Esophagus muscularis mucosa (tissue), 4 donors: ENCODE data around the gene TM9SF3. TPM values are rescaled to one million over a fixed set of nuclear protein-coding genes. Genes with fewer than 3 reads are reported as not detected.

Experiments used
- DNase-seq: peaks from one replicate; pipeline ENCODE4 v3.0.0-alpha.2; 2017; ENCODE audit errors: extremely low spot score
- H3K27ac ChIP-seq, 4 donors: fragments of 200-600 bp; sonication (generic); replicated peaks in 1 of 4; 1 replicate in 3 of 4; 2 replicates in 1 of 4; pipeline ENCODE4 v1.5.1; 2016 to 2019; ENCODE audit warnings: mild to moderate bottlenecking in 1 of 4
- H3K27me3 ChIP-seq, 4 donors: fragments of 200-600 bp; sonication (generic); one replicate each; pipeline versions ENCODE4 v1.5.1 to v1.6.0; 2016 to 2019
- H3K36me3 ChIP-seq, 4 donors: fragments of 200-600 bp; sonication (generic); one replicate each; pipeline ENCODE4 v1.5.1; 2016 to 2019
- H3K4me1 ChIP-seq, 4 donors: fragments of 200-600 bp; sonication (generic); one replicate each; pipeline ENCODE4 v1.5.1; 2016 to 2019
- H3K4me3 ChIP-seq, 4 donors: fragments of 200-600 bp; sonication (generic); 1 replicate in 2 of 4; 2 replicates in 2 of 4; pipeline ENCODE4 v1.5.1; 2016 to 2019; ENCODE audit warnings: mild to moderate bottlenecking in 4 of 4, moderate library complexity in 1 of 4
- H3K9me3 ChIP-seq, 4 donors: fragments of 200-600 bp; sonication (generic); 1 replicate in 3 of 4; 2 replicates in 1 of 4; pipeline ENCODE4 v1.5.1; 2016 to 2019
- CTCF ChIP-seq, 3 experiments: fragments of 200-600 bp in 2 of 3; fragments of 450-650 bp in 1 of 3; sonication (generic) in 2 of 3; IDR thresholded peaks; one replicate each; pipeline ENCODE4 v1.5.1; 2017 to 2019; ENCODE audit warnings: antibody characterized with exemption in 3 of 3, mild to moderate bottlenecking in 2 of 3, moderate library complexity in 1 of 3
- EP300 ChIP-seq: sonication (generic); formaldehyde crosslinking; IDR thresholded peaks from one replicate; pipeline ENCODE4 v1.6.1; 2017; ENCODE audit warnings: antibody characterized with exemption
- POLR2A ChIP-seq: fragments of 450-650 bp; IDR thresholded peaks from one replicate; pipeline ENCODE4 v1.6.1; 2017; ENCODE audit warnings: antibody characterized with exemption, moderate library complexity, mild to moderate bottlenecking, low read depth
- POLR2AphosphoS5 ChIP-seq, 2 donors: sonication (generic); formaldehyde crosslinking; IDR thresholded peaks; one replicate each; pipeline ENCODE4 v1.6.1; 2017; ENCODE audit warnings: antibody characterized with exemption in 2 of 2
- WGBS: methylation state at CpG from one replicate; pipeline ENCODE4 v1.1.5; 2018; 5-methylcytosine and 5-hydroxymethylcytosine counted together
- intact Hi-C: fragments of 100-400 bp; cut with DNase I; formaldehyde crosslinking; loops from one replicate; pipeline ENCODE4 v1.15.1; 2023
- total RNA-seq, 4 donors: library from RNA; depleted of rRNA; stranded (reverse); fragments of >200 nt; gene quantifications; one replicate each; pipeline versions ENCODE4 v1.1.0 to v1.2.1, GENCODE V29; 2016

TM9SF3 gene
- total RNA-seq, 4 donors from 2014 or later = 72.0 to 110 (median 90.5) TPM

GRCh38 chr10:96618653-96619052 lies 31.8 kb upstream of the TM9SF3 start:
- H3K9me3 ChIP-seq = no peaks in the 10 kb centered on the region
- no peak overlapping the region for H3K4me3 ChIP-seq
- no peak for DNase-seq
- intact Hi-C loops = no loop called here
- no peaks in the 10 kb centered on the region for H3K36me3 ChIP-seq
- TF ChIP-seq CTCF (IDR thresholded peaks at IDR 0.05) (peak in 1 of 3 experiments; percentile 8), POLR2A (no peak), EP300 (no peak), POLR2AphosphoS5 (IDR thresholded peaks at IDR 0.05) (peak in 1 of 2 donors; percentile 31)
- 19% methylated on average over 2 of the region's 2 CpGs for WGBS
- H3K27me3 ChIP-seq = no peaks in the 10 kb centered on the region
- H3K4me1 ChIP-seq = peaks cover 25 to 30% (median 27%) of the 10 kb centered on the region in 4 donors
- H3K27ac ChIP-seq = peak overlapping the region in 2 of 4 donors; percentile 41 to 65

- no peak for DNase-seq
- no peak for TF ChIP-seq POLR2A
- no peak for TF ChIP-seq EP300
- TF ChIP-seq CTCF (IDR thresholded peaks at IDR 0.05) = no peak
- TF ChIP-seq POLR2AphosphoS5 (IDR thresholded peaks at IDR 0.05) = no peak
- 62% methylated on average over 4 of the region's 4 CpGs for WGBS
- H3K4me3 ChIP-seq = no peak overlapping the region
- intact Hi-C loops = no loop called here
- peaks cover 25 to 30% (median 27%) of the 10 kb centered on the region in 4 donors for H3K4me1 ChIP-seq
- no peaks in the 10 kb centered on the region for H3K9me3 ChIP-seq
- H3K27ac ChIP-seq = no peak overlapping the region
- H3K36me3 ChIP-seq = no peaks in the 10 kb centered on the region
- no peaks in the 10 kb centered on the region for H3K27me3 ChIP-seq
Measured at GRCh38 chr10:96616961-96617360, 30.1 kb upstream of the TM9SF3 start.

- intact Hi-C loops = no loop called here
- Histone ChIP-seq H3K4me3 (no peak overlapping the region), H3K36me3 (no peaks in the 10 kb centered on the region), H3K9me3 (no peaks in the 10 kb centered on the region), H3K4me1 (peaks cover 17 to 24% (median 18%) of the 10 kb centered on the region in 4 donors), H3K27ac (no peak overlapping the region), H3K27me3 (peaks cover 0 to 13% (median 0%) of the 10 kb centered on the region in 4 donors)
- DNase-seq = no peak
- no peak for TF ChIP-seq EP300
- no peak for TF ChIP-seq CTCF (IDR thresholded peaks at IDR 0.05)
- no peak for TF ChIP-seq POLR2AphosphoS5 (IDR thresholded peaks at IDR 0.05)
- TF ChIP-seq POLR2A = no peak
- 87% methylated on average over 2 of the region's 2 CpGs for WGBS
Measured at GRCh38 chr10:96614515-96614914, 27.7 kb upstream of the TM9SF3 start.

DNA sequence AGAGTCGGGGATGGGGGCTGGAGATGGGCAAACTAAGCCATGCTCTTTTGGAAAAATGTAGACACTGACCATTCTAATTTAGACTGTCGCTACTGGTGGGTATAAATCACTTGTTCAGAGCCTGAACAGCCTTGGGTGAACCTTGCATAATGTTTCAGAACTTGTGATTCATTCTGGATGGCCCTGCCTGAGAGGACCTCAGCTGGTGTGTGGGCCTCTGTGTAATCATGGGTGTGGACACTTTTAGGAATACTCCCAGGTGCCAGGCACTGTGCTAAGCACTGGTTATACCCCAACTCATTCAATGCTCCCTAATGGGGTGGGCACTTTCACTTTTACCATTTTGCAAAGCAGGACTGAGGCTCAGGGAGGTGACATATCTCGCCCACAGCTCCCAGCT lies 26.8 kb upstream of the TM9SF3 start:
- no peak for TF ChIP-seq EP300
- no peak for TF ChIP-seq POLR2AphosphoS5 (IDR thresholded peaks at IDR 0.05)
- no peak for TF ChIP-seq CTCF (IDR thresholded peaks at IDR 0.05)
- no peak for TF ChIP-seq POLR2A
- peaks cover 0 to 14% (median 0%) of the 10 kb centered on the region in 4 donors for H3K27me3 ChIP-seq
- no peaks in the 10 kb centered on the region for H3K9me3 ChIP-seq
- no peak overlapping the region for H3K4me3 ChIP-seq
- WGBS = 93% methylated on average over 3 of the region's 3 CpGs
- H3K36me3 ChIP-seq = no peaks in the 10 kb centered on the region
- peaks cover 7 to 14% (median 9%) of the 10 kb centered on the region in 4 donors for H3K4me1 ChIP-seq
- H3K27ac ChIP-seq = no peak overlapping the region
- intact Hi-C loops = no loop called here
- no peak for DNase-seq
